Measurements from ENCODE around the gene CCDC88A.

DNA sequence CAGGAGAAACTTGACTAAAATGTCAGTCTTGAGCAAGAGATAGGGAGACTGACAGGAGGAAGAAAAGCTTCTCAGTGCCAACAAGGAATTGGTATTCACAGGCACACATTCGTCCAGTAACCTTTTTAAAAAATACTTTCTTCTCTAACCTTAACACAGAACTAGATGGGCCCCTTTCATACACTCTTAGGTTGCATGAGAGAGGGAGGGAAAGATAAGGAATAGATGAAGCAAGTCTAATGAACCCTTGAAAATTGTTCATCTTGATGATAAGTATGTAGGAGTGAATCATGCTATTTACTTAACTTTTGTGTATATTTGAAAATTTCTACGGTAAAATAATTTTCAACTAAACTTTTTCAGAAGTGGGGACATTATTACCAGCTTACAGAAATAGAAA, 42.0 kb upstream of the CCDC88A start:
- TF ChIP-seq CTCF (IDR thresholded peaks at IDR 0.05; ENCODE audit: insufficient read depth, low read depth, low read length) (no peak), EZH2 (IDR thresholded peaks at IDR 0.05; ENCODE audit: insufficient read depth, low read length) (no peak)

Data from astrocyte (in vitro differentiated cells and primary cell).